NCI-H524 treated with DMSO at 0.1 percent for 48 hours (cell line): Measurements from ENCODE around the gene GSTM4.

ENCODE experiments used
- DNase-seq: peaks from one replicate; lab custom pipeline; 2025; lab: John Stamatoyannopoulos, UW

Gene GSTM4

GRCh38 chr1:109625176-109625575 is 30.7 kb upstream of the GSTM4 start:
- DNase-seq = no peak

GRCh38 chr1:109625601-109626560 is 30.0 kb upstream of the GSTM4 start:
- no peak for DNase-seq

DNA sequence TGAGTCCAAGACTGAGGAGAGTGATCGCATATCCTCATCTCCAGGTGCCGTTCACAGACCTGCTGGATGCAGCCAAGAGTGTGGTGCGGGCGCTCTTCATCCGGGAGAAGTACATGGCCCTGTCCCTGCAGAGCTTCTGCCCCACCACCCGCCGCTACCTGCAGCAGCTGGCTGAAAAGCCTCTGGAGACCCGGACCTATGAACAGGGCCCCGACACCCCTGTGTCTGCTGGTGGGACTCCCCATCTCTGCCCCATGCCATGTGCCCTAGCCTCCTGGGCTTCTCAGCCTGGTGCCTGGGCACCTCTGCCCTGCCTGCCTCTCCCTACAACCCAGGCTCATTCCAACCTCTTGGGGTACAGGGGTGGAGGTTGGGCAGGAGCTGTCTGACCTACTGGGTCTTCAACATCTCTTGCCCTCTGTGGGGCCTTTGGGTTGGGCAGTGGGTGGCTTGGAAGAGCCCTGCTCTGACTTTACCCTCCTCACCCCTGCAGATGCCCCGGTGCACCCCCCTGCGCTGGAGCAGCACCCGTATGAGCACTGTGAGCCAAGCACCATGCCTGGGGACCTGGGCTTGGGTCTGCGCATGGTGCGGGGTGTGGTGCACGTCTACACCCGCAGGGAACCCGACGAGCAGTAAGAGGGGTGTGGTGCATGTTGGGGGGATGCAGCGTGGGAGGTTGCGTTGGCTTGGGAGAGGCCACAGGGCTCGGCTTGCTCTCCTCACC is 29.1 kb upstream of the GSTM4 start:
- no peak for DNase-seq

GRCh38 chr1:109627692-109628399 is 28.1 kb upstream of the GSTM4 start:
- DNase-seq = no peak

GRCh38 chr1:109628540-109629321 is 27.2 kb upstream of the GSTM4 start:
- no peak for DNase-seq

DNA sequence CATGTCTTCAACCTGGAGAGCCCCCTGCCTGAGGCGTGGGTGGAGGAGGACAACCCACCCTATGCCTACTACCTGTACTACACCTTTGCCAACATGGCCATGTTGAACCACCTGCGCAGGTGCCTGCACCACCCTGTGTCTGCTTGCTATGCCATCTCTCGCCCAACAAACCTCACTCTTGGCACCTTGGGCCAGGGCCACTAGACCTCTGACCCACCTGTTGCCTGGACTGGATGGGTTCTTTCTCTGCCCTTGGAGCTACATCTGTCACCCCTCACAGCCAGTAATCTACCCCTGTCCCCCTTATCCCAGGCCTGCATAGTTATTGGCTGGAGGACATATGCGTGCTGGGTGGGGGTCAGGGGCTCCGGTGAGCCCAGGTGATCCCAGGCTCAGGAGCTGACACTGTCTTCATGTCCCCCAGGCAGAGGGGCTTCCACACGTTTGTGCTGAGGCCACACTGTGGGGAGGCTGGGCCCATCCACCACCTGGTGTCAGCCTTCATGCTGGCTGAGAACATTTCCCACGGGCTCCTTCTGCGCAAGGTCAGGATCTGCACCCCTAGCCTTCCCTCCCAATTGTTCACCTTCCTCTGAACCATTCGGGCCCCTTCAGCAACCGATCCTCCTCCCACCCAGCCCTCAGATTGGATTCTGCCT is 26.4 kb upstream of the GSTM4 start:
- no peak for DNase-seq

DNA sequence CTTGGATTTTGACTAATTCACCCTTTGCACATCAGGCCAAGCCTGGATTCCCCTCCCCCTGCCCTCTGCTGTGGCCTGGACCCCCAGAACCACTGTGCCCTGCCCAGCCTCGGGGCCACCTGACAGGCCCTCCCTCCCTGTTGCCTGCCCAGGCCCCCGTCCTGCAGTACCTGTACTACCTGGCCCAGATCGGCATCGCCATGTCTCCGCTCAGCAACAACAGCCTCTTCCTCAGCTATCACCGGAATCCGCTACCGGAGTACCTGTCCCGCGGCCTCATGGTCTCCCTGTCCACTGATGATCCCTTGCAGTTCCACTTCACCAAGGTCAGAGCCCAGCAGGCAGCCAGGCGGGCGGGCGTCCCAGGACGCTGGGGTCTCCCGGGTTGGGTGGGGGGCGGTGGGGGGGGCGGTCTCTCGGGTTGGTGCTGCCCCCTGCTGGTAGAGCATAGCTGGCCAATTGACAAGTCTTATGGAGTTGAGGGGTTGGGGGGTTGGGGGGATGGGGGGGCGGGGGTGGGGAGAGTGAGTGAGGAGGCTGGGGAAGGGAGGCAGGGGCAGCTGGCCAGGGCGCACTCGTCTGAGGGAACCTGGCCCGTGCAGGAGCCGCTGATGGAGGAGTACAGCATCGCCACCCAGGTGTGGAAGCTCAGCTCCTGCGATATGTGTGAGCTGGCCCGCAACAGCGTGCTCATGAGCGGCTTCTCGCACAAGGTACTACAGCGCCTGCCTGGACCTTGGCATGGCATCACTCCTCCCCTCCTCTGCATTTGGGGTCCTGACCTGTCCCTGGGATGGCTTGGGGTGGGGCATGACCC is 25.6 kb upstream of the GSTM4 start:
- DNase-seq = no peak

GRCh38 chr1:109630898-109631512 is 24.9 kb upstream of the GSTM4 start:
- DNase-seq = no peak

DNA sequence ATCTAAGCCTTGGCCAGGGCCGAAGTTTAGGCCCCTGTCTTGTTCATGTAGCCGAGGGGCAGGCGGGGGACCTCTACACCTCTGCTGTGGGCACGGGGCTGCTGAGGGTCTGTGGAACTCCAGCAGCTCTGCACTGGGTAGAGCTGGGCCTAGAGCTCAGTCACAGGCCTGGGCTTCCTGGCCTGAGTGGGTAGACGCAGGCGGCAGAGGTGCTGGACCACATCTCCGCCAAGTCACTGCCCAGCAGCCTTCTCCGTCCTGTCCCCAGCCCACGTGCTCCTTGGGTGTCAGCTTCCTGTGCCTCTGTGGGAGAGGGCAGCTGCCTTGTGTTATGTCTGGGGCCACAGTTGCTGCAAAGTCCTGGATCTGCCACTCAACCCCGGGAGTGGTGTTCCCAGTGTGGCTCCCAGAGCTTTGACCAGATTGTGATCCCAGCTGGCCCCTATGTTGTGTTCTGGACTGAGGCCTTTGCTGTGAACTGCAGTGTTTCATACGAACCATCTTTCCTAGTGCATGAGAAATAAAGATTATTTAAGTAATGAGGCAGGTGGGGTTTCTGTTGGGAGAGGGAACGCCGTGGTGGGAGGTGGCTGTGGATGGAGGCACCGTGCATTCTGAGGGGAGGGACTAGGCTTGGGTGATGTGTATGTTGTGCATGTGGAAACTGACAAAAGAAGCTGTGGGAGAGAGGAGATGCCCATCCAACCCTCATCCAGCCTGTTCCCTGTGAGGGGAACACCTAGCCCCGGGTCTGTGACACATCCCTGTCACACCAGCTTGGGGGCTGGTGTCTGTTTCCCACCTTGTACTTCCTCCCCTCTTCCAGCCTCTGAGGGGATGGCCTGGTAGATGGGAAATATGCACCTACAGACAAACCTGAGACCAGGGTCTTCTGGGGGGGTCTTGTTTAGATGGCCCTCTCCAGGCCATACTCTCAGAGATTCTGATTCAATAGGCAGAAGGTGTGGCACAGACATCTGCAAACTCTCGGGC is 24.1 kb upstream of the GSTM4 start:
- DNase-seq = no peak

DNA sequence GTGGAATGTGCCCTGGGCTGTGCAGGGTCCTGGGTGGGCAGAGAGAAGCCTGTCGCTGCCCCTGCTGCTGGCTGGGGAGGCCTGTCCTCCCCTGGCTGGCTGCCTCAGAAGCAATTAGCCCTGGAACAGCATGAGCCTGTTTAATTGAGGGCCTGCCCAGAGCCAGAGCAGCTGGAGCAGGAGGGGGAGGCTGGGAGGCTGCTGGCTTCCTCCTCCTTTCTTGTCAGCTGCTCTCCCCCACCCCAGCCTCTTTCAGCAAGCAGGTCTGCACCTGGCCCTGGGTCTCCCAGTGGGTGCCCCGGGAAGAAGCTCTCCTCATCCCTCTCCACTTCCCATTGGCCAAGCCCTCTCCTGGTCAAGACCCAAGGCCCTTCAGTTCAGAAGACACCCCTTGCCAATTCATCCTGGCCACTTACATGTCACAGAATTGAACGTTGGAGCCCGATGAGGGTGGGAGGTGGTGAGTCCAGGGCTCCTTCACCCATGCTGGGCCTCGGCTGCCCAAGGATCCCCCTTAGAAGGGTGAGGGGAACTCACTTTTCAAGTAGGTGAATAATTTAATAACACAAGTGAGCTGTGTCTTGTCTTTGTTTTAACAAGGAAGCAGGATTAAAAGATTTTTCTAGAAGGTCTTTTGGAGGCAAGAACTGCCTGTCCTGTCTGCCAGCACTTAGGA is 23.1 kb upstream of the GSTM4 start:
- peak; percentile 29 for DNase-seq

- no peak for DNase-seq
These were observed 21.6 kb upstream of the GSTM4 start for GRCh38 chr1:109634292-109634691.

DNA sequence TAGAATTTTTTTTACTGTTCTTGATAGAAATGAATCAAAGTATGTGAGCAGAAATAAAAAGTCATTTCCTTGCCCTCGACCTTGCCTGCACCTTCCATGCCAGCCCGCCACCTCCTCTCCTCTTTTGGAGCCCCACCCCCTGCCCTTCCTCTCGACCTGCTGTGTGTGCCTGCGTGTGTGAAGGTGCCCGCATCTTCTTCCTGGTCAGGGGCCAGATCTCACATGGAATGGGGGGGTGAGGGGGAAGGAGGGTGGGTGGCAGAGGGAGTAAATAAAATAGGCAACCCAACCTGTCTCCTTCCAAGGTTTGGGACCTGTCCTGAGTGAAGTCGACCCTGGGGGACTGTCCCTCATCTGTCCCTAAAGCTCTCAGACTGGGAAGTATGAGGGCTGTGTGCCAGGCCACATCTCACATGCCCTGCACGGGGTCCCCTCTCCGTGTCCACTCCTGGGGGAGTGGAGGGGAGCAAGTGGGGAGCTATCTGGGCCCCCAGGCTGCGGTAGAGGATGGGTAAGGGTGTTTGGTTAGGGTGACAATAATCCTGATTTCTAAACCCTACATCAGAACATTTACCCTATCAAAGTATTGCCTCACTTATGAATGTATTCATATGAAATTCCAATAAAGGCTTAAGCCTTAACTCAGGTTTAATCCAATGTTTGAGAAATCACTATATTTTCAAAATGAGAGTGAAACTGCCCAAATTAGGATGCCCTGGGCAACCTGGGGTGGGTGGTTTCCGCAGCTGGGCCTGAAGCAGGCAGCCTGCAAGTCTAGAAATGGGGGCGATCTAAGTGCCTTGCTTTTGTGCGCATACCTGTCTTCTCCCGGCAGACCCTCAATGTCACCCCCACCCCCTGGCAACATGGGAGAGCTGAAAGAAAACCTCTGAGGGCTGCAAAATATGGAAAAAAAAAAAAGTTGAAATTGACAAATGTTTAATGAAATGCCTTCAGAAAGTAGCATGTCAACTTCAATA is 20.8 kb upstream of the GSTM4 start:
- DNase-seq = no peak

- no peak for DNase-seq
These were observed 20.1 kb upstream of the GSTM4 start for GRCh38 chr1:109635862-109636200.

DNA sequence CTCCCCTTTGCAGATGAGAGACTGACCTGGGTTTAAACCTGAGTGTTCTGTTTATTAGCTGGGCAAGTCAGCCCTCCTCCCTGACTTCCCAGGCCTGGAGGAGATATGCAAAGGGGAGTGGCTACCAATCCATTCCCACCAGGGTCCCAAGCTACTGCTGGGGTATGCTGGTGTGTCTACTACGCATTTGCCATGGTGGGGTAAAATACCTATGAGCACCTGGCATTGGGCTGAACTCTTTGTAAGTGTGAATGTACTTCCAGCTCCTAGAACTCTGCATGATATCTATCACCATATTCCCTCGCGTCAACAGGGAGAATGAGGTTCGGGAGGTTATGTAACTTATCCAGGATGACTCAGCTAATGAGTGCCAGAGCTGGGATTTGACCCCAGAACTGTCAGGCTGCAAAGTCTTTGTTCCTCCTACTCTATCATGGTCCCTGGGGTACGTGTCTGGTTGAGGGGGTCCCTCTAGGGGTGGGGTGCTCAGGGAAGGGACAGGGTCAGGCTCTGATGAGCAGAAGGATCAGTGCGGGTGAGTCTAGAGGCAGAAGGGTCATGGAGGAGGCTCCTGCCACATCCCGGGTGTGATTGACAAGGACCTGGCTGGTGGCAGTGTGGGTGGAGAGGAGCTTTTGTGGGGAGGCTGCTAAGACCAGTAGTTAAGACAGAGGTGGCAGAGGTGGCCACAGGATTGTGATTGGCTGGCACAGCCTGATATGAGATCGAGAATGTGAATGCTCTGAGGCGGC is 19.5 kb upstream of the GSTM4 start:
- no peak for DNase-seq

DNA sequence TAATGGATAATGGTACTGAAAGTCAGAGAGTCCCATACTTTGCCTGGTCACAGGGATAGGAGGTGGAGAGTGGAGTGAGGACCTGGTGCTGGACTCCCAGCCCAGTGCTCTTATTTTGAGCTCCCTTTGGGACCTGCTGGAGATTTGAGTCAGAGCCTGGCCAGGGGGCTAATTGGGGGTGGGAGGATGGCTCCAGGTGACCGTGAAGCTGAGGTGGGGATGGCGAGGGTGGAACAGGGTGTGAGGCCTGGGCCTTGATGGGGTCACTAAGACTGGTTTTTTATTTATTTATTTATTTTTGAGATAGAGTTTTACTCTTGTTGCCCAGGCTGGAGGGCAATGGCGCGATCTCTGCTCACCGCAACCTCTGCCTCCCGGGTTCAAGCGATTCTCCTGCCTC is 18.5 kb upstream of the GSTM4 start:
- DNase-seq = no peak
